CD4-positive, alpha-beta memory T cell (primary cell): ENCODE results near the gene NPLOC4. TPM values are rescaled to one million over a fixed set of nuclear protein-coding genes. Genes with fewer than 3 reads are reported as not detected.
"Not testable (repeated sequence)": the region's sequence is repeated elsewhere in the genome, so short reads cannot be mapped to it uniquely, and the experiment has no call there.

Experiments used
- CTCF ChIA-PET: fragments of 350-600 bp; sonication (Branson Sonifier 250); formaldehyde crosslinking; loops from one replicate; lab custom pipeline; 2021; ENCODE audit warnings: inconsistent platforms; ENCODE audit not compliant: partially characterized antibody; lab: Charles Lee
- POLR2A ChIA-PET: fragments of 350-600 bp; sonication (Branson Sonifier 250); formaldehyde crosslinking; loops from one replicate; lab custom pipeline; 2021; ENCODE audit not compliant: partially characterized antibody; lab: Charles Lee
- DNase-seq, 5 donors: peaks; one replicate each; pipeline versions ENCODE4 v3.0.0 to v3.0.0-alpha.2; 2020 to 2022; ENCODE audit warnings: mixed read lengths in 1 of 5
- H3K27ac ChIP-seq: one replicate; pipeline ENCODE4 v1.7.0; 2013; ENCODE audit warnings: low read depth, low read length
- H3K27me3 ChIP-seq: 2 replicates; pipeline ENCODE4 v1.7.0; 2013; ENCODE audit warnings: mild to moderate bottlenecking, low read length, moderate library complexity; ENCODE audit not compliant: insufficient read depth
- H3K36me3 ChIP-seq: 2 replicates; pipeline ENCODE4 v1.7.0; 2013; ENCODE audit warnings: mild to moderate bottlenecking, low read length, moderate library complexity; ENCODE audit not compliant: insufficient read depth
- H3K4me1 ChIP-seq: 2 replicates; pipeline ENCODE4 v1.7.0; 2013; ENCODE audit warnings: mild to moderate bottlenecking, low read length, moderate library complexity; ENCODE audit not compliant: insufficient read depth
- H3K4me3 ChIP-seq, 2 donors: one replicate each; pipeline ENCODE4 v1.7.0; 2013; ENCODE audit warnings: low read length in 2 of 2, mild to moderate bottlenecking in 1 of 2
- H3K9me3 ChIP-seq, 2 donors: one replicate each; pipeline ENCODE4 v1.7.0; 2013; ENCODE audit warnings: low read length in 2 of 2, control low read depth in 1 of 2; ENCODE audit not compliant: control insufficient read depth in 1 of 2
- H3K27ac Mint-ChIP-seq, 7 donors: one replicate each; pipeline ENCODE4 v1.8.0; 2020 to 2021; ENCODE audit warnings: mixed read lengths in 7 of 7, mild to moderate bottlenecking in 6 of 7, inconsistent platforms in 3 of 7, moderate library complexity in 3 of 7
- H3K27me3 Mint-ChIP-seq, 2 donors: one replicate each; pipeline ENCODE4 v1.8.0; 2020 to 2021; ENCODE audit warnings: mixed read lengths in 2 of 2
- H3K36me3 Mint-ChIP-seq, 2 donors: one replicate each; pipeline ENCODE4 v1.8.0; 2020 to 2021; ENCODE audit warnings: mixed read lengths in 2 of 2, inconsistent platforms in 1 of 2, mild to moderate bottlenecking in 1 of 2
- H3K4me1 Mint-ChIP-seq, 4 donors: one replicate each; pipeline ENCODE4 v1.8.0; 2020 to 2021; ENCODE audit warnings: mixed read lengths in 4 of 4, mild to moderate bottlenecking in 1 of 4
- H3K4me3 Mint-ChIP-seq, 8 donors: one replicate each; pipeline ENCODE4 v1.8.0; 2020 to 2021; ENCODE audit warnings: mixed read lengths in 8 of 8, mild to moderate bottlenecking in 7 of 8, moderate library complexity in 6 of 8, inconsistent platforms in 3 of 8
- H3K9me3 Mint-ChIP-seq, 8 donors: one replicate each; pipeline ENCODE4 v1.8.0; 2020 to 2021; ENCODE audit warnings: mixed read lengths in 8 of 8, mild to moderate bottlenecking in 5 of 8, inconsistent platforms in 3 of 8, moderate library complexity in 1 of 8
- intact Hi-C: fragments of 100-400 bp; cut with micrococcal nuclease; formaldehyde crosslinking; loops from one replicate; pipeline ENCODE4 v1.15.1; 2023
- polyA plus RNA-seq, 2 donors: library from polyadenylated mRNA; unstranded; fragments of 300-500 nt; fragmentation: Illumina TruSeq; gene quantifications; one replicate each; pipeline ENCODE4 v1.2.3, GENCODE V29; 2021
- total RNA-seq, 2 experiments: library from RNA; stranded (reverse); gene quantifications; one replicate each; pipeline ENCODE4 v1.2.3, GENCODE V29; 2021

Gene NPLOC4
- total and polyA plus RNA-seq, 4 experiments from 2014 or later = 61.1 to 105 (median 80.8) TPM

GRCh38 chr17:81535007-81535328, 101.9 kb downstream of the NPLOC4 start:
- ChIA-PET CTCF (no interaction called here), POLR2A (interaction anchor here (1.2 kb wide), 1 partner anchor 9 kb away, joined by 3 read pairs; no protein-coding TSS in a partner anchor)
- H3K36me3 ChIP-seq = no peaks in the 10 kb centered on the region
- peaks cover 10% of the 10 kb centered on the region in 2 donors for H3K27me3 Mint-ChIP-seq
- no peaks in the 10 kb centered on the region for H3K9me3 Mint-ChIP-seq
- H3K9me3 ChIP-seq = no peaks in the 10 kb centered on the region
- H3K27ac ChIP-seq = no peak overlapping the region
- H3K36me3 Mint-ChIP-seq = peaks cover 4 to 6% of the 10 kb centered on the region in 2 donors
- no peak overlapping the region for H3K4me3 ChIP-seq
- DNase-seq = no peak
- no peaks in the 10 kb centered on the region for H3K4me1 Mint-ChIP-seq
- no peak overlapping the region for H3K27ac Mint-ChIP-seq
- H3K4me3 Mint-ChIP-seq = no peak overlapping the region
- peaks cover 7% of the 10 kb centered on the region for H3K4me1 ChIP-seq
- intact Hi-C loops = loop anchor here (5.0 kb wide), 1 partner anchor 283 kb away; no protein-coding TSS in a partner anchor
- H3K27me3 ChIP-seq = peaks cover 3% of the 10 kb centered on the region

GRCh38 chr17:81534157-81535006, 102.5 kb downstream of the NPLOC4 start:
- no peak overlapping the region for H3K4me3 Mint-ChIP-seq
- H3K36me3 Mint-ChIP-seq = peaks cover 4% of the 10 kb centered on the region in 2 donors
- H3K27ac ChIP-seq = no peak overlapping the region
- DNase-seq = no peak
- H3K9me3 Mint-ChIP-seq = no peaks in the 10 kb centered on the region
- peaks cover 7% of the 10 kb centered on the region for H3K4me1 ChIP-seq
- intact Hi-C loops = loop anchor here (5.0 kb wide), 1 partner anchor 282 kb away; no protein-coding TSS in a partner anchor
- H3K27ac Mint-ChIP-seq = no peak overlapping the region
- H3K4me1 Mint-ChIP-seq = no peaks in the 10 kb centered on the region
- no peak overlapping the region for H3K4me3 ChIP-seq
- ChIA-PET POLR2A (interaction anchor here (1.2 kb wide), 1 partner anchor 9 kb away, joined by 3 read pairs; no protein-coding TSS in a partner anchor), CTCF (no interaction called here)
- H3K27me3 ChIP-seq = peaks cover 3% of the 10 kb centered on the region
- peaks cover 10% of the 10 kb centered on the region in 2 donors for H3K27me3 Mint-ChIP-seq
- H3K36me3 ChIP-seq = no peaks in the 10 kb centered on the region
- no peaks in the 10 kb centered on the region for H3K9me3 ChIP-seq

- no peak overlapping the region for H3K4me3 ChIP-seq
- Mint-ChIP-seq H3K9me3 (no peaks in the 10 kb centered on the region), H3K36me3 (peaks cover 4% of the 10 kb centered on the region in 2 donors), H3K4me1 (no peaks in the 10 kb centered on the region), H3K4me3 (no peak overlapping the region), H3K27ac (no peak overlapping the region), H3K27me3 (peaks cover 10% of the 10 kb centered on the region in 2 donors)
- no peak for DNase-seq
- H3K27me3 ChIP-seq = peaks cover 3% of the 10 kb centered on the region
- ChIA-PET POLR2A (interaction anchor here (1.1 to 1.2 kb wide), 2 partner anchors 10 to 14 kb away, joined by 3 read pairs; no protein-coding TSS in a partner anchor), CTCF (no interaction called here)
- no peak overlapping the region for H3K27ac ChIP-seq
- intact Hi-C loops = no loop called here
- no peaks in the 10 kb centered on the region for H3K36me3 ChIP-seq
- H3K4me1 ChIP-seq = peaks cover 7% of the 10 kb centered on the region
- no peaks in the 10 kb centered on the region for H3K9me3 ChIP-seq
These were observed 103.4 kb downstream of the NPLOC4 start for GRCh38 chr17:81533339-81534141.

- no peak overlapping the region for H3K4me3 ChIP-seq
- H3K27ac ChIP-seq = no peak overlapping the region
- Mint-ChIP-seq H3K4me1 (no peaks in the 10 kb centered on the region), H3K36me3 (no peaks in the 10 kb centered on the region), H3K27ac (no peak overlapping the region), H3K9me3 (no peaks in the 10 kb centered on the region), H3K4me3 (no peak overlapping the region), H3K27me3 (peaks cover 4 to 5% of the 10 kb centered on the region in 2 donors)
- peaks cover 3% of the 10 kb centered on the region for H3K27me3 ChIP-seq
- CTCF ChIA-PET = no interaction called here
- peaks cover 7% of the 10 kb centered on the region for H3K4me1 ChIP-seq
- DNase-seq = no peak
- H3K9me3 ChIP-seq = no peaks in the 10 kb centered on the region
- POLR2A ChIA-PET = interaction anchor here (1.1 kb wide), 1 partner anchor 13 kb away, joined by 3 read pairs; no protein-coding TSS in a partner anchor
- H3K36me3 ChIP-seq = no peaks in the 10 kb centered on the region
- intact Hi-C loops = no loop called here
These were observed 104.2 kb downstream of the NPLOC4 start for GRCh38 chr17:81532490-81533287.

GRCh38 chr17:81531998-81532404, 104.9 kb downstream of the NPLOC4 start:
- H3K4me1 Mint-ChIP-seq, POLR2A ChIA-PET, H3K36me3 ChIP-seq, CTCF ChIA-PET, DNase-seq, H3K27me3 Mint-ChIP-seq, H3K9me3 Mint-ChIP-seq, H3K27me3 ChIP-seq, H3K4me1 ChIP-seq, H3K4me3 Mint-ChIP-seq, H3K9me3 ChIP-seq, H3K36me3 Mint-ChIP-seq, H3K4me3 ChIP-seq, intact Hi-C loops, H3K27ac Mint-ChIP-seq, H3K27ac ChIP-seq: not testable (repeated sequence)

GRCh38 chr17:81531013-81531412, 105.9 kb downstream of the NPLOC4 start:
- H3K36me3 Mint-ChIP-seq, H3K27ac Mint-ChIP-seq, H3K4me1 ChIP-seq, H3K27me3 Mint-ChIP-seq, H3K4me3 Mint-ChIP-seq, H3K4me1 Mint-ChIP-seq, intact Hi-C loops, H3K27ac ChIP-seq, H3K4me3 ChIP-seq, CTCF ChIA-PET, H3K36me3 ChIP-seq, POLR2A ChIA-PET, H3K9me3 Mint-ChIP-seq, DNase-seq, H3K9me3 ChIP-seq, H3K27me3 ChIP-seq: not testable (repeated sequence)
